Keratinocyte (primary cell): ENCODE results near the gene MRC2.

Source experiments
- CTCF ChIP-seq, 3 experiments: IDR thresholded peaks in 1 of 3; conservative IDR thresholded peaks in 1 of 3; optimal IDR thresholded peaks in 1 of 3; 2 replicates in 2 of 3; 3 replicates in 1 of 3; pipeline versions ENCODE3 to v1.5.1; 2011; ENCODE audit warnings: low read length in 3 of 3, mild to moderate bottlenecking in 3 of 3, moderate library complexity in 2 of 3, control low read depth in 1 of 3, inconsistent platforms in 1 of 3; ENCODE audit not compliant: insufficient read depth in 2 of 3; ENCODE audit errors: extremely low read depth in 1 of 3
- EZH2 ChIP-seq: IDR thresholded peaks from one replicate; pipeline ENCODE4 v1.6.1; 2012; ENCODE audit warnings: inconsistent platforms, mild to moderate bottlenecking, low read length, moderate library complexity

- TF ChIP-seq CTCF (optimal IDR thresholded peaks at IDR 0.05 in 1 of 3, IDR thresholded peaks at IDR 0.05 in 1 of 3, conservative IDR thresholded peaks at IDR 0.05 in 1 of 3; ENCODE audit: extremely low read depth in 1 of 3, insufficient read depth in 2 of 3, low read length in 3 of 3) (no peak), EZH2 (no peak)
Measured at GRCh38 chr17:62665599-62665998, 38.1 kb downstream of the MRC2 start.
